Keratinocyte (primary cell): Measurements from ENCODE around the gene SEC61G. TPM values are rescaled to one million over a fixed set of nuclear protein-coding genes. Genes with fewer than 3 reads are reported as not detected.

Experiments used
- DNase-seq: peaks from one replicate; pipeline ENCODE4 v3.0.0-alpha.2; 2011; ENCODE audit warnings: low read depth, missing footprints, low spot score
- FAIRE-seq: peaks from 2 replicates; lab custom pipeline; 2011; peaks lifted over from hg19 to GRCh38; lab: Jason Lieb, UNC
- H2AFZ ChIP-seq: 2 replicates; pipeline ENCODE4 v1.6.0; 2012; ENCODE audit warnings: low read length, control low read depth, inconsistent platforms; ENCODE audit not compliant: control insufficient read depth
- H3K27ac ChIP-seq: 2 replicates; pipeline ENCODE4 v1.5.1; 2011; ENCODE audit warnings: low read length; ENCODE audit not compliant: control insufficient read depth, insufficient read depth
- H3K27me3 ChIP-seq: 3 replicates; pipeline ENCODE4 v1.6.0; 2011; ENCODE audit warnings: low read length; ENCODE audit not compliant: control insufficient read depth, insufficient read depth; ENCODE audit errors: extremely low read depth
- H3K36me3 ChIP-seq, 2 experiments: 2 replicates in 1 of 2; 3 replicates in 1 of 2; pipeline ENCODE4 v1.5.1; 2011; ENCODE audit warnings: low read length in 2 of 2, mild to moderate bottlenecking in 1 of 2; ENCODE audit not compliant: control insufficient read depth in 2 of 2, insufficient read depth in 2 of 2; ENCODE audit errors: extremely low read depth in 1 of 2
- H3K4me1 ChIP-seq: 3 replicates; pipeline ENCODE4 v1.5.1; 2011; ENCODE audit warnings: low read length; ENCODE audit not compliant: control insufficient read depth, insufficient read depth; ENCODE audit errors: extremely low read depth
- H3K4me2 ChIP-seq: 3 replicates; pipeline ENCODE4 v1.6.0; 2011; ENCODE audit warnings: low read depth, low read length; ENCODE audit not compliant: control insufficient read depth, insufficient read depth; ENCODE audit errors: extremely low read depth
- H3K4me3 ChIP-seq, 3 experiments: fragments of 200-600 bp in 1 of 3; sonication (generic) in 1 of 3; 2 replicates in 2 of 3; 3 replicates in 1 of 3; pipeline ENCODE4 v1.5.1; 2011 to 2016; ENCODE audit warnings: low read length in 3 of 3, mild to moderate bottlenecking in 3 of 3, control low read depth in 2 of 3, inconsistent platforms in 1 of 3, low read depth in 1 of 3, mixed read lengths in 1 of 3, mixed run types in 1 of 3, moderate library complexity in 1 of 3; ENCODE audit not compliant: control insufficient read depth in 2 of 3, insufficient read depth in 2 of 3; ENCODE audit errors: extremely low read depth in 1 of 3
- H3K79me2 ChIP-seq: 2 replicates; pipeline ENCODE4 v1.6.0; 2012; ENCODE audit warnings: low read length; ENCODE audit not compliant: control insufficient read depth, insufficient read depth
- H3K9ac ChIP-seq: 3 replicates; pipeline ENCODE4 v1.6.0; 2011; ENCODE audit warnings: low read length; ENCODE audit not compliant: control insufficient read depth, insufficient read depth; ENCODE audit errors: extremely low read depth
- H3K9me1 ChIP-seq: 3 replicates; pipeline ENCODE4 v1.6.0; 2011; ENCODE audit warnings: low read length; ENCODE audit not compliant: control insufficient read depth, insufficient read depth; ENCODE audit errors: extremely low read depth
- H3K9me3 ChIP-seq: 2 replicates; pipeline ENCODE4 v1.5.1; 2012; ENCODE audit warnings: low read depth, low read length; ENCODE audit not compliant: control insufficient read depth
- H4K20me1 ChIP-seq: 3 replicates; pipeline ENCODE4 v1.6.0; 2011; ENCODE audit warnings: low read length; ENCODE audit not compliant: control insufficient read depth, insufficient read depth; ENCODE audit errors: extremely low read depth
- CTCF ChIP-seq, 3 experiments: IDR thresholded peaks in 1 of 3; conservative IDR thresholded peaks in 1 of 3; optimal IDR thresholded peaks in 1 of 3; 2 replicates in 2 of 3; 3 replicates in 1 of 3; pipeline versions ENCODE3 to v1.5.1; 2011; ENCODE audit warnings: low read length in 3 of 3, mild to moderate bottlenecking in 3 of 3, moderate library complexity in 2 of 3, control low read depth in 1 of 3, inconsistent platforms in 1 of 3; ENCODE audit not compliant: insufficient read depth in 2 of 3; ENCODE audit errors: extremely low read depth in 1 of 3
- EZH2 ChIP-seq: IDR thresholded peaks from one replicate; pipeline ENCODE4 v1.6.1; 2012; ENCODE audit warnings: inconsistent platforms, mild to moderate bottlenecking, low read length, moderate library complexity
- dilution Hi-C: fragments of 300-500 bp; cut with MboI; formaldehyde crosslinking; loops from one replicate; pipeline ENCODE4 v1.7.0; 2020; ENCODE audit warnings: low sequenced_read_pairs; ENCODE audit not compliant: extremely low pct_ligation_motif_present
- polyA plus RNA-seq, 5 experiments: library from polyadenylated mRNA; depleted of rRNA in 3 of 5; stranded (reverse) in 3 of 5; stranded (forward) in 1 of 5; unstranded in 1 of 5; fragments of >200 nt; gene quantifications; 1 replicate in 1 of 5; 2 replicates in 3 of 5; 3 replicates in 1 of 5; pipeline versions ENCODE4 v1.2.1 to v1.2.3, GENCODE V29; 2011 to 2012; ENCODE audit warnings: missing spikeins in 2 of 5, low read depth in 1 of 5, low replicate concordance in 1 of 5

The SEC61G gene
- polyA plus RNA-seq, 1 donor (not counting 4 experiments of a cell fraction or from before 2014, with no cell fraction given) = 191 TPM

- H3K4me3 ChIP-seq = no peak overlapping the region
- H4K20me1 ChIP-seq = no peaks in the 10 kb centered on the region
- no peak overlapping the region for H2AFZ ChIP-seq
- no peaks in the 10 kb centered on the region for H3K79me2 ChIP-seq
- no peaks in the 10 kb centered on the region for H3K9me1 ChIP-seq
- no peak overlapping the region for H3K9ac ChIP-seq
- DNase-seq (no peak), FAIRE-seq (no peak)
- no peaks in the 10 kb centered on the region for H3K27me3 ChIP-seq
- dilution Hi-C loops = no loop called here
- no peak overlapping the region for H3K27ac ChIP-seq
- H3K36me3 ChIP-seq = no peaks in the 10 kb centered on the region
- TF ChIP-seq CTCF (optimal IDR thresholded peaks at IDR 0.05 in 1 of 3, IDR thresholded peaks at IDR 0.05 in 1 of 3, conservative IDR thresholded peaks at IDR 0.05 in 1 of 3; ENCODE audit: extremely low read depth in 1 of 3, insufficient read depth in 2 of 3, low read length in 3 of 3) = no peak
- no peak for TF ChIP-seq EZH2
- H3K4me1 ChIP-seq = no peaks in the 10 kb centered on the region
- H3K9me3 ChIP-seq = no peaks in the 10 kb centered on the region
- H3K4me2 ChIP-seq = no peak overlapping the region
These were observed 19.2 kb upstream of the SEC61G start for GRCh38 chr7:54778166-54778565.

GRCh38 chr7:54774785-54775740 is 16.1 kb upstream of the SEC61G start:
- FAIRE-seq (no peak), DNase-seq (no peak)
- H3K27ac ChIP-seq = no peak overlapping the region
- H3K9ac ChIP-seq = no peak overlapping the region
- no peak for TF ChIP-seq EZH2
- no peaks in the 10 kb centered on the region for H3K9me3 ChIP-seq
- dilution Hi-C loops = no loop called here
- no peak overlapping the region for H3K4me3 ChIP-seq
- H4K20me1 ChIP-seq = no peaks in the 10 kb centered on the region
- H2AFZ ChIP-seq = no peak overlapping the region
- no peak overlapping the region for H3K4me2 ChIP-seq
- H3K36me3 ChIP-seq = no peaks in the 10 kb centered on the region
- no peaks in the 10 kb centered on the region for H3K9me1 ChIP-seq
- no peaks in the 10 kb centered on the region for H3K27me3 ChIP-seq
- no peaks in the 10 kb centered on the region for H3K4me1 ChIP-seq
- no peaks in the 10 kb centered on the region for H3K79me2 ChIP-seq
